Measurements from ENCODE around the gene STYK1. TPM values are rescaled to one million over a fixed set of nuclear protein-coding genes. Genes with fewer than 3 reads are reported as not detected.

Gene STYK1
- total and polyA plus RNA-seq, 2 donors (not counting 1 experiment from before 2014, with no cell fraction given): 0.41 TPM; not detected in 1

GRCh38 chr12:10697156-10697555 is 23.3 kb upstream of the STYK1 start:
- H4K20me1 ChIP-seq (ENCODE audit: control insufficient read depth, extremely low read depth, insufficient read depth, low read length): peaks cover 2% of the 10 kb centered on the region
- TF ChIP-seq CTCF (conservative IDR thresholded peaks at IDR 0.05 in 1 of 2, IDR thresholded peaks at IDR 0.05 in 1 of 2; ENCODE audit: low read depth in 1 of 2, low read length in 2 of 2) (no peak), EZH2 (IDR thresholded peaks at IDR 0.05; ENCODE audit: low read length, missing control alignments) (no peak)
- no peak overlapping the region for H3K4me3 ChIP-seq (replicated peaks in 1 of 4; ENCODE audit: control extremely low read depth in 1 of 4, insufficient read depth in 1 of 4, low read depth in 3 of 4, low read length in 4 of 4)
- H3K27me3 ChIP-seq (ENCODE audit: control insufficient read depth, insufficient read depth, low read length): no peaks in the 10 kb centered on the region
- no peak overlapping the region for H2AFZ ChIP-seq (ENCODE audit: low read length)
- peaks cover 2% of the 10 kb centered on the region for H3K4me1 ChIP-seq (ENCODE audit: control insufficient read depth, extremely low read depth, insufficient read depth, low read length)
- no peak overlapping the region for H3K9ac ChIP-seq (ENCODE audit: insufficient read depth, low read length)
- H3K4me2 ChIP-seq (ENCODE audit: extremely low read depth, insufficient read depth, low read length): no peak overlapping the region
- DNase-seq (ENCODE audit: low read depth in 2 of 2): no peak
- H3K36me3 ChIP-seq (ENCODE audit: control insufficient read depth, insufficient read depth, low read length): peaks cover 9% of the 10 kb centered on the region
- H3K27ac ChIP-seq (ENCODE audit: insufficient read depth, low read length): no peak overlapping the region
- H3K79me2 ChIP-seq (ENCODE audit: control insufficient read depth, insufficient read depth, low read length): no peaks in the 10 kb centered on the region
- no peaks in the 10 kb centered on the region for H3K9me3 ChIP-seq (ENCODE audit: control insufficient read depth, insufficient read depth, low read depth, low read length)

GRCh38 chr12:10690906-10691305 is 17.1 kb upstream of the STYK1 start:
- Histone ChIP-seq H3K27ac (ENCODE audit: insufficient read depth, low read length) (no peak overlapping the region), H4K20me1 (ENCODE audit: control insufficient read depth, extremely low read depth, insufficient read depth, low read length) (peaks cover 2% of the 10 kb centered on the region), H3K9ac (ENCODE audit: insufficient read depth, low read length) (no peak overlapping the region), H3K27me3 (ENCODE audit: control insufficient read depth, insufficient read depth, low read length) (no peaks in the 10 kb centered on the region), H3K9me3 (ENCODE audit: control insufficient read depth, insufficient read depth, low read depth, low read length) (no peaks in the 10 kb centered on the region), H3K36me3 (ENCODE audit: control insufficient read depth, insufficient read depth, low read length) (peaks cover 2% of the 10 kb centered on the region), H3K4me1 (ENCODE audit: control insufficient read depth, extremely low read depth, insufficient read depth, low read length) (no peaks in the 10 kb centered on the region), H2AFZ (ENCODE audit: low read length) (no peak overlapping the region), H3K4me3 (replicated peaks in 1 of 4; ENCODE audit: control extremely low read depth in 1 of 4, insufficient read depth in 1 of 4, low read depth in 3 of 4, low read length in 4 of 4) (no peak overlapping the region), H3K4me2 (ENCODE audit: extremely low read depth, insufficient read depth, low read length) (no peak overlapping the region), H3K79me2 (ENCODE audit: control insufficient read depth, insufficient read depth, low read length) (no peaks in the 10 kb centered on the region)
- TF ChIP-seq EZH2 (IDR thresholded peaks at IDR 0.05; ENCODE audit: low read length, missing control alignments) (no peak), CTCF (conservative IDR thresholded peaks at IDR 0.05 in 1 of 2, IDR thresholded peaks at IDR 0.05 in 1 of 2; ENCODE audit: low read depth in 1 of 2, low read length in 2 of 2) (no peak)
- peak in 1 of 2 donors; percentile 47 for DNase-seq (ENCODE audit: low read depth in 2 of 2)

GRCh38 chr12:10689146-10689545 is 15.3 kb upstream of the STYK1 start:
- DNase-seq (ENCODE audit: low read depth in 2 of 2): no peak
- no peaks in the 10 kb centered on the region for H3K27me3 ChIP-seq (ENCODE audit: control insufficient read depth, insufficient read depth, low read length)
- H4K20me1 ChIP-seq (ENCODE audit: control insufficient read depth, extremely low read depth, insufficient read depth, low read length): no peaks in the 10 kb centered on the region
- no peaks in the 10 kb centered on the region for H3K4me1 ChIP-seq (ENCODE audit: control insufficient read depth, extremely low read depth, insufficient read depth, low read length)
- H3K4me2 ChIP-seq (ENCODE audit: extremely low read depth, insufficient read depth, low read length): no peak overlapping the region
- no peak overlapping the region for H2AFZ ChIP-seq (ENCODE audit: low read length)
- no peaks in the 10 kb centered on the region for H3K9me3 ChIP-seq (ENCODE audit: control insufficient read depth, insufficient read depth, low read depth, low read length)
- H3K4me3 ChIP-seq (replicated peaks in 1 of 4; ENCODE audit: control extremely low read depth in 1 of 4, insufficient read depth in 1 of 4, low read depth in 3 of 4, low read length in 4 of 4): no peak overlapping the region
- H3K9ac ChIP-seq (ENCODE audit: insufficient read depth, low read length): no peak overlapping the region
- H3K36me3 ChIP-seq (ENCODE audit: control insufficient read depth, insufficient read depth, low read length): peaks cover 2% of the 10 kb centered on the region
- no peak overlapping the region for H3K27ac ChIP-seq (ENCODE audit: insufficient read depth, low read length)
- no peaks in the 10 kb centered on the region for H3K79me2 ChIP-seq (ENCODE audit: control insufficient read depth, insufficient read depth, low read length)
- TF ChIP-seq CTCF (conservative IDR thresholded peaks at IDR 0.05 in 1 of 2, IDR thresholded peaks at IDR 0.05 in 1 of 2; ENCODE audit: low read depth in 1 of 2, low read length in 2 of 2): no peak
- no peak for TF ChIP-seq EZH2 (IDR thresholded peaks at IDR 0.05; ENCODE audit: low read length, missing control alignments)

Data from fibroblast of lung (primary cell).